Esophagus muscularis mucosa (tissue), 3 donors: ENCODE data around the gene LAPTM5.

ENCODE experiments used
- POLR2AphosphoS5 ChIP-seq, 2 donors: sonication (generic); formaldehyde crosslinking; IDR thresholded peaks; one replicate each; pipeline ENCODE4 v1.6.1; 2017; ENCODE audit warnings: antibody characterized with exemption in 2 of 2
- TF ChIP-seq, protein P1 (sequence below), 3 experiments: fragments of 200-600 bp in 2 of 3; fragments of 450-650 bp in 1 of 3; sonication (generic) in 2 of 3; IDR thresholded peaks; one replicate each; pipeline ENCODE4 v1.5.1; 2017 to 2019; ENCODE audit warnings: antibody characterized with exemption in 3 of 3, mild to moderate bottlenecking in 2 of 3, moderate library complexity in 1 of 3

DNA sequence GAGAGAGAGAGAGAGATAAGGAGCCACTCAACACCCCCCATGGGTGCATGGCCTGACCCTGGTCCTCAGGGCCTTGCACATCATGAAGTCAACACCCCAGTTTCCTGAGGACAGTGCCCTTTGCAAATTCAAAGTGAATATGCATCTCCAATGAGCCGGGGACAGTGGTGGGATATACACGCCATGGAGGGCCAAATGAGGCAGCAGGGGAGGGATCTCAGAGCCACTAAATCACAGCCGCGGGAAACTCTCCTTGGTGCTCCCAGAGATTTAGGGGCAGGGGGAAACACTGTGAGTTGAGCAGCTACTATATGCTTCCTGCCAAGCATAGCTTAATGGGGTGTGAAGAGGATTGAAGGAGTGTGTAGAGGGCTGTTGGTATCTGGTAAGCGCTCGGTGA is 69.7 kb downstream of the LAPTM5 start:
- TF ChIP-seq, protein P1, sequence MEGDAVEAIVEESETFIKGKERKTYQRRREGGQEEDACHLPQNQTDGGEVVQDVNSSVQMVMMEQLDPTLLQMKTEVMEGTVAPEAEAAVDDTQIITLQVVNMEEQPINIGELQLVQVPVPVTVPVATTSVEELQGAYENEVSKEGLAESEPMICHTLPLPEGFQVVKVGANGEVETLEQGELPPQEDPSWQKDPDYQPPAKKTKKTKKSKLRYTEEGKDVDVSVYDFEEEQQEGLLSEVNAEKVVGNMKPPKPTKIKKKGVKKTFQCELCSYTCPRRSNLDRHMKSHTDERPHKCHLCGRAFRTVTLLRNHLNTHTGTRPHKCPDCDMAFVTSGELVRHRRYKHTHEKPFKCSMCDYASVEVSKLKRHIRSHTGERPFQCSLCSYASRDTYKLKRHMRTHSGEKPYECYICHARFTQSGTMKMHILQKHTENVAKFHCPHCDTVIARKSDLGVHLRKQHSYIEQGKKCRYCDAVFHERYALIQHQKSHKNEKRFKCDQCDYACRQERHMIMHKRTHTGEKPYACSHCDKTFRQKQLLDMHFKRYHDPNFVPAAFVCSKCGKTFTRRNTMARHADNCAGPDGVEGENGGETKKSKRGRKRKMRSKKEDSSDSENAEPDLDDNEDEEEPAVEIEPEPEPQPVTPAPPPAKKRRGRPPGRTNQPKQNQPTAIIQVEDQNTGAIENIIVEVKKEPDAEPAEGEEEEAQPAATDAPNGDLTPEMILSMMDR (IDR thresholded peaks at IDR 0.05) = no peak
- no peak for TF ChIP-seq POLR2AphosphoS5 (IDR thresholded peaks at IDR 0.05)
